Lower leg skin (tissue), 3 donors: ENCODE data around the gene LRBA.

Source experiments
- CTCF ChIP-seq, 3 donors: fragments of 450-650 bp; IDR thresholded peaks; one replicate each; pipeline ENCODE4 v1.5.1; 2016; ENCODE audit warnings: antibody characterized with exemption in 3 of 3, mild to moderate bottlenecking in 3 of 3, moderate library complexity in 2 of 3
- POLR2A ChIP-seq, 2 donors: fragments of 450-650 bp; IDR thresholded peaks; one replicate each; pipeline ENCODE4 v1.6.1; 2016 to 2017; ENCODE audit warnings: antibody characterized with exemption in 2 of 2, mild to moderate bottlenecking in 1 of 2, moderate library complexity in 1 of 2

GRCh38 chr4:150598909-150599308 is 416.2 kb downstream of the LRBA start:
- TF ChIP-seq CTCF (IDR thresholded peaks at IDR 0.05) (no peak), POLR2A (IDR thresholded peaks at IDR 0.05) (no peak)
